ENCODE results near the gene RNF224. TPM values are rescaled to one million over a fixed set of nuclear protein-coding genes. Genes with fewer than 3 reads are reported as not detected.
"Not testable (repeated sequence)": the region's sequence is repeated elsewhere in the genome, so short reads cannot be mapped to it uniquely, and the experiment has no call there.

Gene RNF224
- total RNA-seq, 1 donor from 2014 or later = 0.35 TPM

- H3K4me1 ChIP-seq; H3K27me3 ChIP-seq; H3K4me3 ChIP-seq; intact Hi-C loops (cut with DNase I); H3K27ac ChIP-seq; H3K9me3 ChIP-seq; ATAC-seq: not testable (repeated sequence)
- peaks cover 42% of the 10 kb centered on the region for H3K36me3 ChIP-seq
- peak; percentile 65 for DNase-seq
- TF ChIP-seq, protein P1, sequence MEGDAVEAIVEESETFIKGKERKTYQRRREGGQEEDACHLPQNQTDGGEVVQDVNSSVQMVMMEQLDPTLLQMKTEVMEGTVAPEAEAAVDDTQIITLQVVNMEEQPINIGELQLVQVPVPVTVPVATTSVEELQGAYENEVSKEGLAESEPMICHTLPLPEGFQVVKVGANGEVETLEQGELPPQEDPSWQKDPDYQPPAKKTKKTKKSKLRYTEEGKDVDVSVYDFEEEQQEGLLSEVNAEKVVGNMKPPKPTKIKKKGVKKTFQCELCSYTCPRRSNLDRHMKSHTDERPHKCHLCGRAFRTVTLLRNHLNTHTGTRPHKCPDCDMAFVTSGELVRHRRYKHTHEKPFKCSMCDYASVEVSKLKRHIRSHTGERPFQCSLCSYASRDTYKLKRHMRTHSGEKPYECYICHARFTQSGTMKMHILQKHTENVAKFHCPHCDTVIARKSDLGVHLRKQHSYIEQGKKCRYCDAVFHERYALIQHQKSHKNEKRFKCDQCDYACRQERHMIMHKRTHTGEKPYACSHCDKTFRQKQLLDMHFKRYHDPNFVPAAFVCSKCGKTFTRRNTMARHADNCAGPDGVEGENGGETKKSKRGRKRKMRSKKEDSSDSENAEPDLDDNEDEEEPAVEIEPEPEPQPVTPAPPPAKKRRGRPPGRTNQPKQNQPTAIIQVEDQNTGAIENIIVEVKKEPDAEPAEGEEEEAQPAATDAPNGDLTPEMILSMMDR (IDR thresholded peaks at IDR 0.05) = peak; percentile 63
These were observed 35.0 kb downstream of the RNF224 start for GRCh38 chr9:137262173-137262908.

- no peak overlapping the region for H3K4me3 ChIP-seq
- H3K27ac ChIP-seq = no peak overlapping the region
- peaks cover 3% of the 10 kb centered on the region for H3K4me1 ChIP-seq
- H3K27me3 ChIP-seq = no peaks in the 10 kb centered on the region
- peaks cover 45% of the 10 kb centered on the region for H3K36me3 ChIP-seq
- DNase-seq = peak; percentile 63
- H3K9me3 ChIP-seq = no peaks in the 10 kb centered on the region
- intact Hi-C loops (cut with DNase I) = no loop called here
- TF ChIP-seq, protein P1 (IDR thresholded peaks at IDR 0.05) = no peak
- ATAC-seq = no peak
These were observed 35.6 kb downstream of the RNF224 start for GRCh38 chr9:137262909-137263285.

DNA sequence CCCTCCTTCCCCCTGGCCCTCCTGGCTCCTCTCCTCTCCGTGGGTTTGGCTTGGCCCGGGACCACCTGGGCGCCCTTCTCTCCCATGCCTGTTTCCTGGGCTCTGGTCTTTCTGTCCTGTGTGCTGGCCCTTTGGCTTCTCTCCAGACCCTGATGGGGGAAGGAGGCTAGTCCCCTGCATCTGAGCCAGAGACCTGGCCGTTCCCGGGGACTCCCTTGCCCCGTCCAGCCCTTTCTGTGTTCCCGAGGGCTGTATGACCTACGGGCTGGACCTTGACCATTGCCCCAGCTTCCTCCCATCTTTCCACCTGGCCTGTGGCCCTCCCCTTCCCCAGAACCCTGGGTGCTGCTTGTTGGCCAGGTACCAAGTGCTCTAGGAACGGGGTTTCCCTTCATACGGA is 36.2 kb downstream of the RNF224 start:
- ATAC-seq (no peak), DNase-seq (peak; percentile 47)
- H3K9me3 ChIP-seq = no peaks in the 10 kb centered on the region
- H3K27ac ChIP-seq = no peak overlapping the region
- H3K4me3 ChIP-seq = no peak overlapping the region
- TF ChIP-seq, protein P1 (IDR thresholded peaks at IDR 0.05) = no peak
- peaks cover 40% of the 10 kb centered on the region for H3K36me3 ChIP-seq
- peaks cover 9% of the 10 kb centered on the region for H3K4me1 ChIP-seq
- H3K27me3 ChIP-seq = no peaks in the 10 kb centered on the region
- intact Hi-C loops (cut with DNase I) = no loop called here

DNA sequence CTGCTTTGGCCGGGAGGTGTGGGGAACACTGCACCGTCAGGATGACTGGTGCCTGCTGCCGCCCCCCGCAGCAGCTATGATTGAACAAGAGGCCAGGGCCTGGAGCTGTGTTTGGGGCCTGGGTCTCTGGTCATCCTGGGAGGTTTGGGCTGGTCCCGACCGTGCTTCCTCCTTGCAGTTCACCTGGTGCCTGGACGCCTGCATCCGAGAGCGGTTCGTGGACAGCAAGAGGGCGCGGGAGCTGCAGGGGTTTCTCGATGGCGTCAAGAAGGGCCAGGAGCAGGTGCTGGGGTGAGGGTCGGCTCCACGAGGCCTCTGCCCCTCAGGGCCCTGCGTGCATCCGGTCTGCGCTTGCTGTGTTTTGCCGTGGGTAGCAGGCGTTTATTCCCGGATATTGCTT is 36.8 kb downstream of the RNF224 start:
- H3K27me3 ChIP-seq = no peaks in the 10 kb centered on the region
- TF ChIP-seq, protein P1 (IDR thresholded peaks at IDR 0.05) = no peak
- no peak overlapping the region for H3K4me3 ChIP-seq
- ATAC-seq (no peak), DNase-seq (peak; percentile 55)
- H3K27ac ChIP-seq = no peak overlapping the region
- intact Hi-C loops (cut with DNase I) = no loop called here
- no peaks in the 10 kb centered on the region for H3K9me3 ChIP-seq
- H3K4me1 ChIP-seq = peaks cover 15% of the 10 kb centered on the region
- peaks cover 38% of the 10 kb centered on the region for H3K36me3 ChIP-seq

DNA sequence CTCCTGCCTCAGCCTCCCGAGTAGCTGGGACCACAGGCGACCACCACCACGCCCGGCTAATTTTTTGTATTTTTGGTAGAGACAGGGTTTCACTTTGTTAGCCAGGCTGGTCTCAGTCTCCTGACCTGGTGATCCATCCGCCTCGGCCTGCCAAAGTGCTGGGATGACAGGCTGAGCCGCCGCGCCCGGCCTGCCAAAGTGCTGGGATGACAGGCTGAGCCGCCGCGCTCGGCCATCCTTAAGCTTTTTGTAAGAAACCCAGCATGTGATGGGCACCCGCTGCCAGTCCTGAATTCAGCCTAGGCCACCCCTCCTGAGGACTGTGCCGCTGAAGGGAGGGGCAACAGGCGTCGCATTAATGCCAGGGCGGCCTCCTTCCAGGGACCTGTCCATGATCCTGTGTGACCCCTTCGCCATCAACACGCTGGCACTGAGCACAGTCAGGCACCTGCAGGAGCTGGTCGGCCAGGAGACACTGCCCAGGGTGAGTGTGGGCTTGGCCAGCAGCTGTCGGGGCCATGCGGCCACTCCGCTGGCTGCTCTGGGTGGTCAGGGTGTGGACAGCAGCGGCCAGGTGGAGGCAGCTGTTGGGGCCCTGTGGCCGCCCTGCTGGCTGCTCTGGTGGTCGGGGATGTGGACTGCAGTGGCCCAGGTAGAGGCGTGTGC is 38.3 kb downstream of the RNF224 start:
- Histone ChIP-seq H3K27me3 (no peaks in the 10 kb centered on the region), H3K9me3 (no peaks in the 10 kb centered on the region), H3K4me1 (peaks cover 25% of the 10 kb centered on the region), H3K27ac (no peak overlapping the region), H3K36me3 (peaks cover 38% of the 10 kb centered on the region), H3K4me3 (no peak overlapping the region)
- TF ChIP-seq, protein P1 (IDR thresholded peaks at IDR 0.05) = no peak
- DNase-seq (peak; percentile 52), ATAC-seq (no peak)
- intact Hi-C loops (cut with DNase I) = no loop called here
